ENCODE data around the gene TXK.

- TF ChIP-seq EZH2 (IDR thresholded peaks at IDR 0.05; ENCODE audit: borderline replicate concordance, low read depth, low read length, poor library complexity, severe bottlenecking) (no peak), CTCF (conservative IDR thresholded peaks at IDR 0.05; ENCODE audit: low read depth, low read length) (no peak)
Measured at GRCh38 chr4:48162162-48162561, 28.1 kb upstream of the TXK start.
